Activated T-cell treated with anti-CD3 and anti-CD28 coated beads, Interleukin-2, amount 50 U/mL, for 24 hours (primary cell): ENCODE results near the gene CCDC18.

Source experiments
- DNase-seq: peaks from one replicate; pipeline ENCODE4 v3.0.0-alpha.2; 2020
- H3K27ac Mint-ChIP-seq: 2 replicates; pipeline ENCODE4 v1.8.0; 2020; ENCODE audit warnings: mild to moderate bottlenecking, mixed read lengths
- H3K27me3 Mint-ChIP-seq: 2 replicates; pipeline ENCODE4 v1.8.0; 2020; ENCODE audit warnings: mixed read lengths
- H3K36me3 Mint-ChIP-seq: 2 replicates; pipeline ENCODE4 v1.8.0; 2020; ENCODE audit warnings: low read depth, mixed read lengths
- H3K4me1 Mint-ChIP-seq: 2 replicates; pipeline ENCODE4 v1.8.0; 2020; ENCODE audit warnings: low read depth, mixed read lengths
- H3K4me3 Mint-ChIP-seq: 2 replicates; pipeline ENCODE4 v1.8.0; 2020; ENCODE audit warnings: mild to moderate bottlenecking, moderate library complexity, mixed read lengths
- H3K9me3 Mint-ChIP-seq: 2 replicates; pipeline ENCODE4 v1.8.0; 2020; ENCODE audit warnings: mixed read lengths

CCDC18 gene

GRCh38 chr1:93324486-93325464 is 144.3 kb downstream of the CCDC18 start:
- H3K9me3 Mint-ChIP-seq: no peaks in the 10 kb centered on the region
- DNase-seq: no peak
- H3K27ac Mint-ChIP-seq: no peak overlapping the region

More at GRCh38 chr1:93324486-93325464, 144.3 kb downstream of the CCDC18 start:
- Mint-ChIP-seq H3K4me1 (peaks cover 2% of the 10 kb centered on the region), H3K4me3 (no peak overlapping the region), H3K27me3 (no peaks in the 10 kb centered on the region), H3K36me3 (no peaks in the 10 kb centered on the region)
